Stimulated activated CD4-positive, alpha-beta T cell treated with anti-CD3 and anti-CD28 coated beads, Interleukin-1b, Interleukin-23, amount 100 ng/mL, for 4 hours (primary cell): ENCODE measurements around the gene CELA2B.
"Not testable (repeated sequence)": the region's sequence is repeated elsewhere in the genome, so short reads cannot be mapped to it uniquely, and the experiment has no call there.

Source experiments
- DNase-seq, 2 donors: peaks; one replicate each; pipeline ENCODE4 v3.0.0-alpha.2; 2020; ENCODE audit warnings: low read depth in 2 of 2

CELA2B gene

GRCh38 chr1:15500184-15501178 lies 24.6 kb downstream of the CELA2B start:
- no peak for DNase-seq

- peak; percentile 25 to 34 for DNase-seq
Observed at GRCh38 chr1:15501208-15502032, 25.5 kb downstream of the CELA2B start.

- DNase-seq = no peak
Observed at GRCh38 chr1:15504436-15504835, 28.5 kb downstream of the CELA2B start.

- DNase-seq = no peak
Observed at GRCh38 chr1:15506831-15507230, 30.9 kb downstream of the CELA2B start.

GRCh38 chr1:15507278-15507677 lies 31.4 kb downstream of the CELA2B start:
- no peak for DNase-seq

- DNase-seq = no peak
Observed at GRCh38 chr1:15508700-15509487, 33.0 kb downstream of the CELA2B start.

- DNase-seq = no peak
Observed at GRCh38 chr1:15509586-15509985, 33.7 kb downstream of the CELA2B start.

GRCh38 chr1:15510611-15511405 lies 34.9 kb downstream of the CELA2B start:
- no peak for DNase-seq

GRCh38 chr1:15513192-15513591 lies 37.3 kb downstream of the CELA2B start:
- DNase-seq = no peak

GRCh38 chr1:15513919-15514318 lies 38.0 kb downstream of the CELA2B start:
- no peak for DNase-seq

GRCh38 chr1:15514557-15514956 lies 38.7 kb downstream of the CELA2B start:
- not testable (repeated sequence) for DNase-seq

GRCh38 chr1:15515022-15515663 lies 39.2 kb downstream of the CELA2B start:
- no peak for DNase-seq

GRCh38 chr1:15519625-15520024 lies 43.7 kb downstream of the CELA2B start:
- DNase-seq = no peak

GRCh38 chr1:15521206-15521906 lies 45.5 kb downstream of the CELA2B start:
- DNase-seq = not testable (repeated sequence)

GRCh38 chr1:15522551-15522950 lies 46.6 kb downstream of the CELA2B start:
- DNase-seq = no peak

- DNase-seq = no peak
Observed at GRCh38 chr1:15523104-15524020, 47.5 kb downstream of the CELA2B start.

GRCh38 chr1:15524021-15524282 lies 48.0 kb downstream of the CELA2B start, which contains the start of gene CASP9:
CASP9 (minus strand) TSS chr1:15524215; CDS start chr1:15524200, 15 bp downstream.
- no peak for DNase-seq

GRCh38 chr1:15524283-15525049 lies 48.6 kb downstream of the CELA2B start:
- DNase-seq = peak; percentile 100
